B cell (primary cell): ENCODE results near the gene H2BK1. TPM values are rescaled to one million over a fixed set of nuclear protein-coding genes. Genes with fewer than 3 reads are reported as not detected.

Experiments
- ATAC-seq: fragments of 200-7000 bp; cut with Tn5 transposase; one replicate; pipeline ENCODE4 v1.10.0; 2021; ENCODE audit warnings: low read depth, mild to moderate bottlenecking, moderate number of reproducible peaks, moderate library complexity
- CTCF ChIA-PET: fragments of 350-600 bp; sonication (Branson Sonifier 250); formaldehyde crosslinking; loops from one replicate; lab custom pipeline; 2021; ENCODE audit warnings: antibody characterized with exemption, inconsistent platforms; lab: Charles Lee
- POLR2A ChIA-PET: fragments of 350-600 bp; sonication (Branson Sonifier 250); formaldehyde crosslinking; loops from one replicate; lab custom pipeline; 2021; ENCODE audit warnings: antibody characterized with exemption; lab: Charles Lee
- DNase-seq: peaks from one replicate; pipeline ENCODE4 v3.0.0; 2013
- H2AFZ ChIP-seq: 2 replicates; pipeline ENCODE4 v1.6.1; 2012; ENCODE audit warnings: mild to moderate bottlenecking, low read depth, low read length; ENCODE audit not compliant: insufficient read depth, poor library complexity, severe bottlenecking
- H3K27ac ChIP-seq, 2 donors: 1 replicate in 1 of 2; 2 replicates in 1 of 2; pipeline ENCODE4 v1.5.1; 2012 to 2013; ENCODE audit warnings: low read length in 2 of 2, mild to moderate bottlenecking in 2 of 2, moderate library complexity in 1 of 2
- H3K27me3 ChIP-seq, 4 experiments: fragments of 200-600 bp in 1 of 4; sonication (generic) in 1 of 4; replicated peaks in 1 of 4; 1 replicate in 2 of 4; 2 replicates in 2 of 4; pipeline versions ENCODE4 v1.6.1 to v1.7.0; 2013 to 2016; ENCODE audit warnings: low read length in 3 of 4, mild to moderate bottlenecking in 2 of 4, mixed read lengths in 1 of 4, moderate library complexity in 1 of 4; ENCODE audit not compliant: insufficient read depth in 4 of 4, control insufficient read depth in 3 of 4; ENCODE audit errors: control extremely low read depth in 1 of 4
- H3K36me3 ChIP-seq, 2 experiments: replicated peaks in 1 of 2; 1 replicate in 1 of 2; 2 replicates in 1 of 2; pipeline versions ENCODE4 v1.6.1 to v1.7.1; 2013; ENCODE audit warnings: low read length in 1 of 2; ENCODE audit not compliant: insufficient read depth in 2 of 2, control insufficient read depth in 1 of 2; ENCODE audit errors: control extremely low read depth in 1 of 2, extremely low read depth in 1 of 2
- H3K4me1 ChIP-seq, 2 donors: fragments of 200-600 bp in 1 of 2; sonication (generic) in 1 of 2; 1 replicate in 1 of 2; 2 replicates in 1 of 2; pipeline versions ENCODE4 v1.5.1 to v1.6.1; 2013 to 2017; ENCODE audit warnings: low read length in 2 of 2; ENCODE audit not compliant: control insufficient read depth in 2 of 2, insufficient read depth in 2 of 2
- H3K4me2 ChIP-seq: replicated peaks from 2 replicates; pipeline ENCODE3; 2012; ENCODE audit warnings: mild to moderate bottlenecking, low read depth, low read length; ENCODE audit not compliant: poor library complexity, severe bottlenecking
- H3K4me3 ChIP-seq, 5 experiments: fragments of 200-600 bp in 1 of 5; sonication (generic) in 1 of 5; 1 replicate in 3 of 5; 2 replicates in 2 of 5; pipeline versions ENCODE4 v1.5.1 to v1.7.0; 2011 to 2016; ENCODE audit warnings: low read length in 4 of 5, mild to moderate bottlenecking in 4 of 5, low read depth in 2 of 5, control low read depth in 1 of 5, moderate library complexity in 1 of 5; ENCODE audit not compliant: insufficient read depth in 1 of 5; ENCODE audit errors: control extremely low read depth in 1 of 5, extremely low read depth in 1 of 5
- H3K79me2 ChIP-seq: fragments of 200-600 bp; sonication (generic); one replicate; pipeline ENCODE4 v1.6.0; 2016; ENCODE audit warnings: low read length; ENCODE audit not compliant: control insufficient read depth, insufficient read depth
- H3K9ac ChIP-seq: fragments of 200-600 bp; sonication (generic); 2 replicates; pipeline ENCODE4 v1.6.1; 2017; ENCODE audit warnings: mild to moderate bottlenecking, low read length, moderate library complexity
- H3K9me3 ChIP-seq, 3 donors: one replicate each; pipeline versions ENCODE4 v1.6.1 to v1.7.1; 2013; ENCODE audit warnings: low read length in 2 of 3; ENCODE audit not compliant: control insufficient read depth in 2 of 3, insufficient read depth in 1 of 3; ENCODE audit errors: control extremely low read depth in 1 of 3
- H4K20me1 ChIP-seq: 2 replicates; pipeline ENCODE4 v1.6.0; 2012; ENCODE audit warnings: mild to moderate bottlenecking, low read length; ENCODE audit not compliant: insufficient read depth, control insufficient read depth, poor library complexity, severe bottlenecking
- H3K27ac Mint-ChIP-seq: one replicate; pipeline ENCODE4 v1.8.0; 2021; ENCODE audit warnings: mixed read lengths
- H3K27me3 Mint-ChIP-seq: one replicate; pipeline ENCODE4 v1.8.0; 2021; ENCODE audit warnings: mixed read lengths
- H3K4me1 Mint-ChIP-seq: one replicate; pipeline ENCODE4 v1.8.0; 2021; ENCODE audit warnings: mixed read lengths
- H3K4me3 Mint-ChIP-seq: one replicate; pipeline ENCODE4 v1.8.0; 2021; ENCODE audit warnings: mixed read lengths
- H3K9me3 Mint-ChIP-seq: one replicate; pipeline ENCODE4 v1.8.0; 2022; ENCODE audit warnings: mixed read lengths; ENCODE audit not compliant: insufficient read depth
- EZH2 ChIP-seq: IDR thresholded peaks from 2 replicates; pipeline ENCODE4 v1.6.1; 2012; ENCODE audit warnings: borderline replicate concordance, low read depth, mild to moderate bottlenecking, moderate library complexity, low read length; ENCODE audit not compliant: insufficient read depth, poor library complexity, severe bottlenecking
- WGBS: methylation state at CpG from one replicate; pipeline ENCODE4 v1.1.5; 2013; ENCODE audit warnings: missing lambda C conversion rate; ENCODE audit not compliant: insufficient coverage; 5-methylcytosine and 5-hydroxymethylcytosine counted together
- intact Hi-C: fragments of 100-400 bp; cut with micrococcal nuclease; formaldehyde crosslinking; loops from one replicate; pipeline ENCODE4 v1.10.0; 2022
- polyA plus RNA-seq: library from polyadenylated mRNA; depleted of rRNA; stranded (reverse); fragments of >200 nt; gene quantifications from 2 replicates; pipeline ENCODE4 v1.2.3, GENCODE V29; 2012
- total RNA-seq, 2 donors: library from RNA; stranded (reverse); fragments of 120-200 nt in 1 of 2; gene quantifications; 1 replicate in 1 of 2; 2 replicates in 1 of 2; pipeline versions ENCODE4 v1.2.3 to v1.2.4, GENCODE V29; 2013 to 2022
- TF ChIP-seq, protein P1 (sequence below): fragments of 200-600 bp; IDR thresholded peaks from one replicate; pipeline ENCODE4 v1.8.0; 2022; ENCODE audit warnings: antibody characterized with exemption, mild to moderate bottlenecking

Gene H2BK1
- total and polyA plus RNA-seq, 2 donors (not counting 1 experiment from before 2014, with no cell fraction given): 4.2 TPM; not detected in 1

DNA sequence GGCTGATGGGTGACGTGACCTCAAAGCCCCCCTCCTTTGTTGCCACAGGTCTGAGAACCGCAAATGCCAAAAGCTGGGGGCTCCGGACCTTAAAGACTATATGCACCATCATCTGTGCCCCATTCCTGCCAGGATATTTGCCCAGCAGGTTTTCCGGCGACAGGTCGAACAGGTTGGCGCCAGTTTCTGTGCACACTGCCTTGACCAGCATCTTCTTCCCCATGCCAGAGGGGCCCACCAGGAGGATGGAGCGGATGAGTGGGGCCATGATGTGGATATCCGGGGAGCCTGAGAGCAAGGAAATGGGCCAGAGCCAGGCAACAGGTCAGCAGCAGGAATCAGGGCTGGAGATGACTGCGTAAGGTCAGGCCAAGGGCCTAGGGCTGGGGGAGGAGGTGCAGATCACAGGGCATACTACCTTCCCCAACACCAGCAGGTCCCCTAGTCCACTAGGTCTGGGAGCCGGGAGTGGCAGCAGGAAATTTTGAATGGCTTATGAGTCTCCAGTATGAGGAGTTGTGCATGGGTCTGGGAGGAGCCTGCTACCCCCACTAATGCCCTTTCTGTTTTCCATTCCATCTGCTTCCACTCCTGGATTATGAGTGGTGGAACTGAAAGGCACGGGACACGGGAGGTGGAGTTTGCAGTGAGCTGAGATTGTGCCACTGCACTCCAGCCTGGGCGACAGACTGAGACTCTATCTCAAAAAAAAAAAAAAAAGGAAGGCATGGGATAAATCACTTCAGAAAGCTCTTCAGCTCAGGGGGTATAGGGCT, 16.9 kb downstream of the H2BK1 start:
- Mint-ChIP-seq H3K9me3 (no peaks in the 10 kb centered on the region), H3K27me3 (peaks cover 13% of the 10 kb centered on the region), H3K4me1 (no peaks in the 10 kb centered on the region), H3K4me3 (no peak overlapping the region), H3K27ac (no peak overlapping the region)
- no peak for ATAC-seq
- Histone ChIP-seq H2AFZ (no peak overlapping the region), H3K27me3 (peaks cover 0 to 13% (median 0%) of the 10 kb centered on the region in 4 experiments), H4K20me1 (no peaks in the 10 kb centered on the region), H3K9ac (no peak overlapping the region), H3K36me3 (no peaks in the 10 kb centered on the region), H3K4me1 (no peaks in the 10 kb centered on the region), H3K4me2 (no peak overlapping the region), H3K27ac (no peak overlapping the region), H3K4me3 (no peak overlapping the region), H3K79me2 (no peaks in the 10 kb centered on the region), H3K9me3 (no peaks in the 10 kb centered on the region)
- ChIA-PET CTCF (no interaction called here), POLR2A (no interaction called here)
- intact Hi-C loops: no loop called here
- TF ChIP-seq, protein P1, sequence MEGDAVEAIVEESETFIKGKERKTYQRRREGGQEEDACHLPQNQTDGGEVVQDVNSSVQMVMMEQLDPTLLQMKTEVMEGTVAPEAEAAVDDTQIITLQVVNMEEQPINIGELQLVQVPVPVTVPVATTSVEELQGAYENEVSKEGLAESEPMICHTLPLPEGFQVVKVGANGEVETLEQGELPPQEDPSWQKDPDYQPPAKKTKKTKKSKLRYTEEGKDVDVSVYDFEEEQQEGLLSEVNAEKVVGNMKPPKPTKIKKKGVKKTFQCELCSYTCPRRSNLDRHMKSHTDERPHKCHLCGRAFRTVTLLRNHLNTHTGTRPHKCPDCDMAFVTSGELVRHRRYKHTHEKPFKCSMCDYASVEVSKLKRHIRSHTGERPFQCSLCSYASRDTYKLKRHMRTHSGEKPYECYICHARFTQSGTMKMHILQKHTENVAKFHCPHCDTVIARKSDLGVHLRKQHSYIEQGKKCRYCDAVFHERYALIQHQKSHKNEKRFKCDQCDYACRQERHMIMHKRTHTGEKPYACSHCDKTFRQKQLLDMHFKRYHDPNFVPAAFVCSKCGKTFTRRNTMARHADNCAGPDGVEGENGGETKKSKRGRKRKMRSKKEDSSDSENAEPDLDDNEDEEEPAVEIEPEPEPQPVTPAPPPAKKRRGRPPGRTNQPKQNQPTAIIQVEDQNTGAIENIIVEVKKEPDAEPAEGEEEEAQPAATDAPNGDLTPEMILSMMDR: no peak
- no peak for TF ChIP-seq EZH2
- WGBS: 90% methylated on average over 8 of the region's 14 CpGs
- no peak for DNase-seq

DNA sequence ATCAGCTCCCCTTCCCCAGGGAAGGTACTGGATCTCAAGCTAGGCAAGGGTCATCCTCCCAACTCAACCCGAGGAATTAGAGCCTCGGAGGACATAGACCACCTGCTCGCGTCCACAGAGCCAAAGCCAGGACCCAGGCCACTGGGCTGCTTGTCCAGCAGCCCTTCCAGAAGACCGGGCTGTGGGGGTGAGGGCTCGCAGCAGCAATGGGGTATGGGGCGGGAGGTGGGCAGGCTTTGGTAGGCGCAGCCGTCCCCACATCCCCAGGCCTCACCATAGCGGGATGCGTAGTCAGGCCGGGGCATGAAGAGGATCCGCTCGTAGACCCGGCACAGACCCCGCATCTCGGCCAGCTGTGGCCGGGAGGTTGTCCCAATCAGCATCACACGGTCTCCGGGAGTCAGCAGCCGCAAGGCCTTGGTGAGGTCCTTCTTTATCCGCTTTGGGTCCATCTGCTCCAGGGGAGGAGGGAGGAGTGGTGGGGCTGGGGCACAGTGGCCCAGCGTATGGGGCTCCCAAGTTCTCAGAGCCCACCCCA, 18.2 kb downstream of the H2BK1 start:
- Histone ChIP-seq H3K4me2 (no peak overlapping the region), H3K9me3 (no peaks in the 10 kb centered on the region), H2AFZ (no peak overlapping the region), H3K36me3 (no peaks in the 10 kb centered on the region), H3K4me3 (no peak overlapping the region), H3K27me3 (peaks cover 0 to 15% (median 0%) of the 10 kb centered on the region in 4 experiments), H3K4me1 (no peaks in the 10 kb centered on the region), H3K27ac (no peak overlapping the region), H3K79me2 (no peaks in the 10 kb centered on the region), H4K20me1 (no peaks in the 10 kb centered on the region), H3K9ac (no peak overlapping the region)
- TF ChIP-seq, protein P1: no peak
- no peak for TF ChIP-seq EZH2
- Mint-ChIP-seq H3K4me1 (peaks cover 4% of the 10 kb centered on the region), H3K27me3 (peaks cover 18% of the 10 kb centered on the region), H3K4me3 (no peak overlapping the region), H3K9me3 (no peaks in the 10 kb centered on the region), H3K27ac (no peak overlapping the region)
- 97% methylated on average over 18 of the region's 23 CpGs for WGBS
- intact Hi-C loops: no loop called here
- ATAC-seq (no peak), DNase-seq (no peak)
- ChIA-PET CTCF (interaction anchor here (0.7 kb wide), 1 partner anchor 68 kb away, joined by 3 read pairs; no protein-coding TSS in a partner anchor), POLR2A (interaction anchor here (0.6 kb wide), 1 partner anchor 17 kb away, joined by 6 read pairs; no protein-coding TSS in a partner anchor)
